GM23248 (cell line): ENCODE data around the gene CIAO2A. TPM values are rescaled to one million over a fixed set of nuclear protein-coding genes. Genes with fewer than 3 reads are reported as not detected.

Experiments used
- DNase-seq: peaks from one replicate; pipeline ENCODE4 v3.0.0-alpha.2; 2015
- H2AFZ ChIP-seq: fragments of 200-600 bp; sonication (generic); 2 replicates; pipeline ENCODE4 v1.6.1; 2016; ENCODE audit warnings: antibody characterized with exemption
- H3F3A ChIP-seq: fragments of 200-600 bp; sonication (generic); 2 replicates; pipeline ENCODE4 v1.6.1; 2016; ENCODE audit warnings: mild to moderate bottlenecking, antibody characterized with exemption, mixed run types; ENCODE audit not compliant: insufficient read depth
- H3K27ac ChIP-seq: fragments of 200-600 bp; sonication (generic); 2 replicates; pipeline ENCODE4 v1.5.1; 2016; ENCODE audit warnings: mild to moderate bottlenecking
- H3K27me3 ChIP-seq: fragments of 200-600 bp; sonication (generic); replicated peaks from 2 replicates; pipeline ENCODE4 v1.6.1; 2016; ENCODE audit warnings: mild to moderate bottlenecking; ENCODE audit not compliant: insufficient read depth
- H3K36me3 ChIP-seq: fragments of 200-600 bp; sonication (generic); 2 replicates; pipeline ENCODE4 v1.6.1; 2016; ENCODE audit warnings: low read depth, mild to moderate bottlenecking
- H3K4me1 ChIP-seq: fragments of 200-600 bp; sonication (generic); 2 replicates; pipeline ENCODE4 v1.6.1; 2016; ENCODE audit warnings: mild to moderate bottlenecking; ENCODE audit not compliant: insufficient read depth
- H3K4me2 ChIP-seq: fragments of 200-600 bp; sonication (generic); one replicate; pipeline ENCODE4 v1.6.1; 2016; ENCODE audit warnings: mild to moderate bottlenecking; ENCODE audit not compliant: unreplicated experiment
- H3K4me3 ChIP-seq: fragments of 200-600 bp; sonication (generic); 2 replicates; pipeline ENCODE4 v1.5.1; 2016; ENCODE audit warnings: mild to moderate bottlenecking
- H3K79me2 ChIP-seq: fragments of 200-600 bp; sonication (generic); 2 replicates; pipeline ENCODE4 v1.6.1; 2016; ENCODE audit warnings: mild to moderate bottlenecking; ENCODE audit not compliant: insufficient read depth
- H3K9ac ChIP-seq: fragments of 200-600 bp; sonication (generic); 2 replicates; pipeline ENCODE4 v1.6.1; 2016; ENCODE audit warnings: mild to moderate bottlenecking
- H3K9me2 ChIP-seq: fragments of 200-600 bp; sonication (generic); 2 replicates; pipeline ENCODE4 v1.6.1; 2016; ENCODE audit warnings: mixed run types, mild to moderate bottlenecking, moderate library complexity; ENCODE audit not compliant: insufficient read depth
- H3K9me3 ChIP-seq: fragments of 200-600 bp; sonication (generic); one replicate; pipeline ENCODE4 v1.6.1; 2017; ENCODE audit warnings: low read depth
- H4K20me1 ChIP-seq: fragments of 200-600 bp; sonication (generic); 2 replicates; pipeline ENCODE4 v1.6.0; 2016; ENCODE audit not compliant: insufficient read depth
- EZH2 ChIP-seq: fragments of 200-600 bp; sonication (generic); IDR thresholded peaks from 2 replicates; pipeline ENCODE4 v1.6.1; 2018; ENCODE audit warnings: antibody characterized with exemption, mild to moderate bottlenecking; ENCODE audit not compliant: insufficient read depth, poor library complexity, severe bottlenecking
- EZH2phosphoT487 ChIP-seq: fragments of 200-600 bp; sonication (generic); IDR thresholded peaks from 2 replicates; pipeline ENCODE4 v1.6.1; 2018; ENCODE audit warnings: antibody characterized with exemption, moderate library complexity, mild to moderate bottlenecking, low read depth; ENCODE audit not compliant: insufficient read depth
- WGBS, 2 experiments: methylation state at CpG; one replicate each; pipeline ENCODE4 v1.1.6; 2015 to 2017; ENCODE audit warnings: low lambda C conversion rate in 2 of 2, low coverage in 1 of 2; ENCODE audit errors: missing lambda C conversion rate in 2 of 2; 5-methylcytosine and 5-hydroxymethylcytosine counted together
- in situ Hi-C: fragments of 300-500 bp; cut with MboI; formaldehyde crosslinking; loops from 2 replicates; pipeline ENCODE4 v1.15.0; 2020
- polyA plus RNA-seq: library from polyadenylated mRNA; unstranded; fragments of >200 nt; fragmentation: Nextera tagmentation; extraction: Ambion mirVana; gene quantifications from 2 replicates; pipeline ENCODE4 v1.2.1, GENCODE V29; 2016
- total RNA-seq: library from RNA; depleted of rRNA; stranded (reverse); fragments of >200 nt; shearing (Covaris generic); gene quantifications from 2 replicates; pipeline ENCODE4 v1.2.3, GENCODE V29; 2014

CIAO2A gene
- total and polyA plus RNA-seq, 2 experiments from 2014 or later = 40.5 to 93.8 TPM

DNA sequence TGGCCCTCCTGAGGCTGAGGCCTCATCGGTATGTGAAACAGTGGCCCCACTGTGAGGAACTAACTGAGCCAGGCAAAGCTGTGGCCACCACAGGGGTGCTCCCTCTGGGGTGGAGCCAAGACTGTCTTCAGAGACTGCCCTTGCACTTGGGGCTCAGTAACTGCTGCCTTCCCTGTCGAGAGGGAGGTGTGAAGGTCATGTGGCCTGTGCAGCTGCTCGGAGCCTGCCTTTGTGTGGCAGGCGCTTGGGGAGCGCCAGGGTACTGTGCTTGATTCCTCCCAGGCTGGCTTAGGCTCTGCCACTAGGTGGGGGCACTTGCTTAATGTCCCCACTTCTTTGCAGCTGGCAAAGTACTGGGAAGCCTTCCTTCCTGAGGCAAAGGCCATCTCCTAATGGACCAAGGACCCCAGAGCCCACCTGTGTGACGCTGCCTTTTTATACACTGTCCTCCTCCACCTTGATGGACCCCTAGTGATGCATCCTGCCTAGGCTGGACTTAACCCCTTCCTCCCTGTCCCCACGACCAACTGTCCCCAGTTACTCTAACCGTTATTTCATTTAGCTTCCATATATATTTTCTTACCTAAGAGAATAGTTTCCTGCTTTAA, 43.7 kb upstream of the CIAO2A start:
- 68 to 71% methylated on average over 8 of the region's 8 CpGs for WGBS, 2 experiments
- in situ Hi-C loops = no loop called here
- no peaks in the 10 kb centered on the region for H3K27me3 ChIP-seq
- no peak for TF ChIP-seq EZH2phosphoT487
- TF ChIP-seq EZH2 = no peak
- H3K27ac ChIP-seq = no peak overlapping the region
- peaks cover 35% of the 10 kb centered on the region for H3K36me3 ChIP-seq
- H3K9me2 ChIP-seq = no peaks in the 10 kb centered on the region
- H3K79me2 ChIP-seq = no peaks in the 10 kb centered on the region
- DNase-seq = no peak
- H3F3A ChIP-seq = no peaks in the 10 kb centered on the region
- H3K9me3 ChIP-seq = no peaks in the 10 kb centered on the region
- no peaks in the 10 kb centered on the region for H4K20me1 ChIP-seq
- H3K4me3 ChIP-seq = no peak overlapping the region
- H3K4me2 ChIP-seq = no peak overlapping the region
- H2AFZ ChIP-seq = no peak overlapping the region
- no peaks in the 10 kb centered on the region for H3K4me1 ChIP-seq
- H3K9ac ChIP-seq = no peak overlapping the region

DNA sequence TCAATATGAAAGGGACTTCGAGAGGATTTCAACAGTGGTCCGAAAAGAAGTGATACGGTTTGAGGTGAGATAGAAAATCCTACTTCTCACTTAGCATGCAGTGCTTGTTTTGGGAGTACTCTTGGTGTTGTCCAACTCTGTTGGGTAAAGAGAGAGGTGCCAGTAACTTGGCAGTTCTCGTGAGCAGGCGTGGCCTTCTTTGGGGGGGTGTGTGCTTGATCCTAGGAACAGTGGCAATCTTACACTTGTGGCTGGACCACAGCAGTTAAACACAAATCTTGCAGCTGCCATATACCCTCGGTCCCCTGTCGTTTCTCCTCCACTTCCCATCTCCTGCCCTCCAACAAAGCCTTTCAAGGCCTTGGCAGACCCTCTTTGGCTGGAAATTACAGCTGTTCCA, 42.7 kb upstream of the CIAO2A start:
- in situ Hi-C loops = no loop called here
- no peak for TF ChIP-seq EZH2phosphoT487
- no peak for TF ChIP-seq EZH2
- H3K36me3 ChIP-seq = peaks cover 39% of the 10 kb centered on the region

GRCh38 chr15:64134345-64134829, 40.7 kb upstream of the CIAO2A start:
- H3K4me1 ChIP-seq = no peaks in the 10 kb centered on the region
- H4K20me1 ChIP-seq = no peaks in the 10 kb centered on the region
- no peak overlapping the region for H3K27ac ChIP-seq
- H3K9ac ChIP-seq = no peak overlapping the region
- no peaks in the 10 kb centered on the region for H3F3A ChIP-seq
- 85 to 89% methylated on average over 8 to 9 of the region's 9 CpGs for WGBS, 2 experiments
- H3K27me3 ChIP-seq = no peaks in the 10 kb centered on the region
- no peaks in the 10 kb centered on the region for H3K9me3 ChIP-seq
- no peak overlapping the region for H3K4me2 ChIP-seq
- TF ChIP-seq EZH2 = no peak
- TF ChIP-seq EZH2phosphoT487 = no peak
- no peak overlapping the region for H3K4me3 ChIP-seq
- no peaks in the 10 kb centered on the region for H3K9me2 ChIP-seq
- H3K36me3 ChIP-seq = peaks cover 54% of the 10 kb centered on the region
- H3K79me2 ChIP-seq = no peaks in the 10 kb centered on the region
- no peak overlapping the region for H2AFZ ChIP-seq
- DNase-seq = no peak
- in situ Hi-C loops = no loop called here

More for the DNA sequence above, 42.7 kb upstream of the CIAO2A start:
- 87 to 91% methylated on average over 7 of the region's 7 CpGs for WGBS, 2 experiments
- no peak for DNase-seq
- Histone ChIP-seq H3F3A (no peaks in the 10 kb centered on the region), H3K79me2 (no peaks in the 10 kb centered on the region), H3K4me3 (no peak overlapping the region), H3K27me3 (no peaks in the 10 kb centered on the region), H3K9ac (no peak overlapping the region), H3K4me1 (no peaks in the 10 kb centered on the region), H3K4me2 (no peak overlapping the region), H3K9me3 (no peaks in the 10 kb centered on the region), H2AFZ (no peak overlapping the region), H3K27ac (no peak overlapping the region), H3K9me2 (no peaks in the 10 kb centered on the region), H4K20me1 (no peaks in the 10 kb centered on the region)

DNA sequence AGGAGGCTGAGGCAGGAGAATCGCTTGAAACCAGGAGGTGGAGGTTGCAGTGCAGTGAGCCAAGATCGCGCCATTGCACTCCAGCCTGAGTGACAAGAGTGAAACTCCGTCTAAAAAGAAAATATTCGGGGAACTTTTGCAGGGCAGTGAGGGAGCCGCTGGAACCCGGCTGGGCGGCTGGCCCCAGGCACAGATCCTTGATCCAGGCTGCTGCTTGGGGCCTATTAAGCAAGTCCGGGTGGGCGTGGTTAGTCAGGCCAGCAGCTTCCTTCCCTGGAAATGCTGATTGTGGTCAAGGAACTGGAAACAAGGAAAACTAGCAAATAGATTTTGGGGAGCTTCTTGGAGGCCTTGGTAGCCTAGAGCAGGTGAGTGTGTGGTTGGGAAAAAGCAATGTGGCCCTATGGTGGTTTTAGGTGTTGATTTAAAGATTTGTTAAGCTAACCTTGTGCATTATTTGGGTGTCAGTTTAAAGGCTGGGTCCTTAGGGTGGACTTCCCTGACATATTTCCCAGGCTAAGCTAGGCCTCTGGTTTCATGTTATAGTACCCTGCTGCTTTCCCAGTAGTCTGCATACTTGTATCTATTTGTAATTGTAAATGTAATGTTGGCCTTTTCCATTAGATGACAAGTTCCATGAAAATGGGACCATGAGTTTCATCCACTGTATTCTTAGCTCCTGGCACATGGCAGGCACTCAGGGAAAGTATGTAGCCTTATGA, 40.1 kb upstream of the CIAO2A start:
- Histone ChIP-seq H3K79me2 (no peaks in the 10 kb centered on the region), H3F3A (no peaks in the 10 kb centered on the region), H3K4me3 (no peak overlapping the region), H3K27me3 (no peaks in the 10 kb centered on the region), H3K4me2 (no peak overlapping the region), H3K9ac (no peak overlapping the region), H3K4me1 (no peaks in the 10 kb centered on the region), H3K36me3 (peaks cover 59% of the 10 kb centered on the region), H3K27ac (no peak overlapping the region), H2AFZ (no peak overlapping the region), H3K9me2 (no peaks in the 10 kb centered on the region), H3K9me3 (no peaks in the 10 kb centered on the region), H4K20me1 (no peaks in the 10 kb centered on the region)
- in situ Hi-C loops = no loop called here
- peak; percentile 30 for DNase-seq
- TF ChIP-seq EZH2phosphoT487 (no peak), EZH2 (no peak)
- WGBS, 2 experiments = 80 to 84% methylated on average over 10 of the region's 10 CpGs
